ACHN (cell line): ENCODE results near the gene MRPL49.

Experiments used
- DNase-seq: peaks from one replicate; pipeline ENCODE4 v3.0.0-alpha.2; 2015
- in situ Hi-C: cut with HindIII; loops from 2 replicates; pipeline ENCODE4 v1.10.0; 2017; ENCODE audit warnings: low sequenced_read_pairs, low pct_ligation_motif_present, low pct_unique_long_range_greater_than_20kb

The MRPL49 gene

GRCh38 chr11:65121865-65122696 lies at the start of gene MRPL49, which contains the start of gene FAU:
Gene MRPL49 (plus strand): TSS chr11:65122321. CDS start chr11:65122347, 26 bp downstream.
Gene FAU (minus strand): TSS chr11:65122134. CDS start chr11:65121813, 321 bp downstream.
- DNase-seq, result peak; percentile 96
- in situ Hi-C loops, result no loop called here

GRCh38 chr11:65072631-65072966 lies 49.5 kb upstream of the MRPL49 start:
- no peak for DNase-seq
- in situ Hi-C loops, result no loop called here

- in situ Hi-C loops, result no loop called here
- DNase-seq, result no peak
Measured at GRCh38 chr11:65077451-65077850, 44.7 kb upstream of the MRPL49 start.

- in situ Hi-C loops, result no loop called here
- DNase-seq, result peak; percentile 42
Measured at GRCh38 chr11:65078151-65078550, 44.0 kb upstream of the MRPL49 start.

- in situ Hi-C loops, result no loop called here
- DNase-seq, result no peak
Measured at GRCh38 chr11:65078786-65079342, 43.3 kb upstream of the MRPL49 start.

GRCh38 chr11:65083134-65083833 lies 38.8 kb upstream of the MRPL49 start:
- no peak for DNase-seq
- in situ Hi-C loops, result no loop called here

- DNase-seq, result peak; percentile 91
- in situ Hi-C loops, result no loop called here
Measured at GRCh38 chr11:65083834-65084597, 38.1 kb upstream of the MRPL49 start, which contains the start of the genes CDCA5 and ZFPL1. Gene CDCA5 (minus strand): TSS chr11:65084040. CDS start chr11:65083978, 62 bp downstream. Gene ZFPL1 (plus strand): TSS chr11:65084222. CDS start chr11:65084699, 477 bp downstream.

- DNase-seq, result no peak
- in situ Hi-C loops, result no loop called here
Measured at GRCh38 chr11:65084598-65085375, 37.3 kb upstream of the MRPL49 start.

GRCh38 chr11:65085446-65085845 lies 36.7 kb upstream of the MRPL49 start:
- no peak for DNase-seq
- in situ Hi-C loops, result no loop called here

GRCh38 chr11:65086809-65087208 lies 35.3 kb upstream of the MRPL49 start:
- in situ Hi-C loops, result no loop called here
- DNase-seq, result no peak

- in situ Hi-C loops, result no loop called here
- no peak for DNase-seq
Measured at GRCh38 chr11:65087216-65087615, 34.9 kb upstream of the MRPL49 start.

- no peak for DNase-seq
- in situ Hi-C loops, result no loop called here
Measured at GRCh38 chr11:65087827-65088226, 34.3 kb upstream of the MRPL49 start.

GRCh38 chr11:65089621-65090020 lies 32.5 kb upstream of the MRPL49 start:
- no peak for DNase-seq
- in situ Hi-C loops, result no loop called here

GRCh38 chr11:65090628-65091027 lies 31.5 kb upstream of the MRPL49 start:
- in situ Hi-C loops, result no loop called here
- DNase-seq, result no peak

- in situ Hi-C loops, result no loop called here
- no peak for DNase-seq
Measured at GRCh38 chr11:65095427-65095826, 26.7 kb upstream of the MRPL49 start.

- peak; percentile 81 for DNase-seq
- in situ Hi-C loops, result no loop called here
Measured at GRCh38 chr11:65095974-65096806, 25.9 kb upstream of the MRPL49 start, which contains the start of gene VPS51. Gene VPS51 (plus strand): TSS chr11:65096214. CDS start chr11:65096251, 37 bp downstream.

GRCh38 chr11:65096926-65097325 lies 25.2 kb upstream of the MRPL49 start:
- in situ Hi-C loops, result no loop called here
- DNase-seq, result no peak
